Mucosa of descending colon (tissue), 3 donors: ENCODE data around the gene MRPS33. TPM values are rescaled to one million over a fixed set of nuclear protein-coding genes. Genes with fewer than 3 reads are reported as not detected.

ENCODE experiments used
- ATAC-seq: fragments of 200-7000 bp; cut with Tn5 transposase; one replicate; pipeline ENCODE4 v1.9.1; 2020; ENCODE audit warnings: mild to moderate bottlenecking, moderate library complexity
- DNase-seq, 3 donors: peaks; one replicate each; pipeline ENCODE4 v3.0.0-alpha.2; 2020
- H3K36me3 ChIP-seq: fragments of 200-600 bp; one replicate; pipeline ENCODE4 v1.8.0; 2021; ENCODE audit warnings: low read depth, mild to moderate bottlenecking
- H3K4me1 ChIP-seq: fragments of 200-600 bp; one replicate; pipeline ENCODE4 v1.8.0; 2021; ENCODE audit warnings: low read depth, mild to moderate bottlenecking
- H3K4me3 ChIP-seq: fragments of 200-600 bp; one replicate; pipeline ENCODE4 v1.8.0; 2021; ENCODE audit warnings: mild to moderate bottlenecking
- H3K9me3 ChIP-seq: fragments of 200-600 bp; one replicate; pipeline ENCODE4 v1.8.0; 2021; ENCODE audit warnings: mild to moderate bottlenecking
- intact Hi-C, 2 donors: fragments of 100-400 bp; cut with DNase I in 1 of 2; cut with micrococcal nuclease in 1 of 2; formaldehyde crosslinking; loops; one replicate each; pipeline versions ENCODE4 v1.11.0 to v1.11.1; 2022; cut with DNase I, micrococcal nuclease
- total RNA-seq, 3 donors: library from RNA; stranded (reverse); fragmentation: NEBNext Ultra II Directional in 2 of 3; extraction: Animal tissue kit (Norgen Biotek cat#: 25700) in 2 of 3; gene quantifications; one replicate each; pipeline versions ENCODE4 v1.2.1 to v1.2.4, GENCODE V29; 2021 to 2023
- TF ChIP-seq, protein P1 (sequence below): fragments of 200-600 bp; IDR thresholded peaks from one replicate; pipeline ENCODE4 v1.8.0; 2022; ENCODE audit warnings: antibody characterized with exemption, mild to moderate bottlenecking
- donor health status: DM: no; HTN: no; CAD: no; lungs with moderate emphysema.
- donor health status: DM: no; HTN: no; CAD: no.
- donor health status: DM: no; HTN: yes; CAD: no.

The MRPS33 gene
- total RNA-seq, 3 donors from 2014 or later = 68.8 to 102 (median 80.1) TPM

DNA sequence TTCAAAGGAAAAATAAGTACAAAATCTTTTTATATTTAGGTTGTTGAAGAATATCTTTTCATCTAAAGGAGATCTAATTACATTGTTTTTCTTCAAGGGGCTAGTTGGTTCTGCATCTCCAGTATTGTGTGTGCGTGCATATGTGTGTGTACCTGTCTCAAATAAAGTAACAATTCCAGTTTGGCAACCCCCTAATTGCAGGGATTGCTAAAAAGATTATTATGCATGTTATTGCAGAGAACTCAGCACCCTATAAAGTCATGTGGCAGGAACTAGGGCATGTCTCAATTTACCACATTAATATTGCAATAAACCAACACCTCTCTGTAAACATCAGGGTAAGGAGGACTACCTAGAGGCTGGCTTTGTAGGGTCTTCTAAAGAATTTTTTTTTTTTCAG, 37.0 kb downstream of the MRPS33 start:
- ATAC-seq (no peak), DNase-seq (no peak)
- no peak overlapping the region for H3K4me3 ChIP-seq
- peaks cover 4% of the 10 kb centered on the region for H3K4me1 ChIP-seq
- intact Hi-C loops = no loop called here
- no peaks in the 10 kb centered on the region for H3K36me3 ChIP-seq
- TF ChIP-seq, protein P1, sequence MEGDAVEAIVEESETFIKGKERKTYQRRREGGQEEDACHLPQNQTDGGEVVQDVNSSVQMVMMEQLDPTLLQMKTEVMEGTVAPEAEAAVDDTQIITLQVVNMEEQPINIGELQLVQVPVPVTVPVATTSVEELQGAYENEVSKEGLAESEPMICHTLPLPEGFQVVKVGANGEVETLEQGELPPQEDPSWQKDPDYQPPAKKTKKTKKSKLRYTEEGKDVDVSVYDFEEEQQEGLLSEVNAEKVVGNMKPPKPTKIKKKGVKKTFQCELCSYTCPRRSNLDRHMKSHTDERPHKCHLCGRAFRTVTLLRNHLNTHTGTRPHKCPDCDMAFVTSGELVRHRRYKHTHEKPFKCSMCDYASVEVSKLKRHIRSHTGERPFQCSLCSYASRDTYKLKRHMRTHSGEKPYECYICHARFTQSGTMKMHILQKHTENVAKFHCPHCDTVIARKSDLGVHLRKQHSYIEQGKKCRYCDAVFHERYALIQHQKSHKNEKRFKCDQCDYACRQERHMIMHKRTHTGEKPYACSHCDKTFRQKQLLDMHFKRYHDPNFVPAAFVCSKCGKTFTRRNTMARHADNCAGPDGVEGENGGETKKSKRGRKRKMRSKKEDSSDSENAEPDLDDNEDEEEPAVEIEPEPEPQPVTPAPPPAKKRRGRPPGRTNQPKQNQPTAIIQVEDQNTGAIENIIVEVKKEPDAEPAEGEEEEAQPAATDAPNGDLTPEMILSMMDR = no peak
- H3K9me3 ChIP-seq = no peaks in the 10 kb centered on the region

DNA sequence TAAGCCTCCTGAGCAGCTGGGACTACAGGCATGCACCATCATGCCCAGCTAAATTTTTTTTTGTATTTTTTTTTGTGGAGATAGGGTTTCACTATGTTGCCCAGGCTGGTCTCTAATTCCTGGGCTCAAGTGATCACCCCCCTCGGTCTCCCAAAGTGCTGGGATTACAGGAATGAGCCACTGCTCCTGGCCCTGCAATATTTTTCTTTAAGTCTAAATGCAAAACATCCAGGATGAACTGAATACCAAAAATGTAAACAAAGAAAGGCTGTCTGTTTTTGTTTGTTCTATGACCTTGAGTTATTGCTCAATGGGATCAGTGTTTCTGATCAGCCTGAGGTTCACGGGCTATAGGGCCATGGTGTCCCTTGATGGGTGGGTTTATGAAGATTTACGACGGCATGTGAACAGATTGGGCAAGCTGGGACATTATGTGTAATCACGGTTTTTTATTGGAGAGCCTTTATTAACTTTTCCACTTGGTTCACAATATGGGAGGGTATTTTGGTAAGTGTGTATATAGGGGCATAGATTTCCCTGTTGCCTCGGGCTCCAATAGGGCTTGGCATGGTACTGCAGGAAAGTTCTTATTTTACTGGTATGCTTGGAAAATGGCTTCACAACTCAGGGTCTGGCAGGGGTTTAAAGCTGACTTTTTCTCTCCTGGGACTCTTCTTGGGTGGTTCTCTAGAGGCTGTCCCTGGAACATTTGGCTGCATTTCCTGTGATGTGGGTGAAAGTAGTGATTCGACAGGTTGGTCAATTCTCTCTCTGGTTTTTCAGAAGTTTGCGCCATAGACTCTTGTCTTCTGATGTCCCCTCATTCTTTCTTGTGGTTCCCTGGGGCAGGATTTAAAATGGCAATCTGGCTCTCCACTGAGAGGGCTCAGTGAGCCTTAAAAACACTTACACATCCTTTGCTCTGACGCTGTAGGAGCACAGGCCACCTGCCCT, 41.6 kb downstream of the MRPS33 start:
- intact Hi-C loops = no loop called here
- ATAC-seq (peak; percentile 12), DNase-seq (no peak)
- TF ChIP-seq, protein P1 = no peak
- Histone ChIP-seq H3K9me3 (no peaks in the 10 kb centered on the region), H3K4me3 (no peak overlapping the region), H3K36me3 (no peaks in the 10 kb centered on the region), H3K4me1 (peaks cover 4% of the 10 kb centered on the region)

DNA sequence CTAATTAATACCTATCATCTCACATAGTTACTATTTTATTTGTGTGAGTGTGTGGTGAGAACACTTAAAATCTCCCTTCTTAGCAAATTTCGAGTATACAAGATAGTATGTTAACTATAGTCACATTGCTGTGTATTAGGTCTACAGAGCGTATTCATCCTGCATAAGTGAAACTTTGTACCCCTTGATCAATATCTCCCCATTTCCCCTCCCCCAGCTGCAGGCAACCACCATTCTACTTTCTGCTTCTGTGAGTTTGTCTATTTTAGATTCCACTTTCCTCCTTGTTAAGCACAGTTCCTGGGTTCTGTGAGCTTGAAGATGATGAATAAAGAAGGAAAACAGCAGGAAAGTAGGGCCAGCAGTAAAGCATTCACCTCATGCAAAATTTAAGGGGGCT, 42.4 kb downstream of the MRPS33 start:
- peaks cover 4% of the 10 kb centered on the region for H3K4me1 ChIP-seq
- no peak for DNase-seq
- no peak overlapping the region for H3K4me3 ChIP-seq
- ATAC-seq = no peak
- H3K36me3 ChIP-seq = no peaks in the 10 kb centered on the region
- TF ChIP-seq, protein P1 = no peak
- no peaks in the 10 kb centered on the region for H3K9me3 ChIP-seq
- intact Hi-C loops = no loop called here

DNA sequence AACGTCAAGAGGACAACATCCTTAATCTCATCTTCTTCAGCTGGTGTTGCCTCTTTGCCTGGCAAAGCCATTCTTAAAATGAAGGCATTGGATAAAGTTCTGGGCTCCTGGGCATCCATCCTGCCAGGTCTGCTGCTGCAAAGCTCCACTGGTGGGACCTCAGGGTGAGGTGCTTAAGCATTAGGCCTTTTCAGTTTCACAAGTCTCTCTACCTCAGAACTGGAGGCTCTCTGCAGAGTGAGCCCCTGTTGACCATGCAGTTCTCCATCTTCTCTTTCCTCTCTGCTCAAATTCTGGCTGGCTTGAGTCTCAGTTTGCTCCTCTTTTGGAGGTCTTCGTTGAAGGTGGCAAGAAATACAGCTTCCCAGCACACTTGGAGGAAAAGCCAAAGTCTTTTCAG, 47.3 kb downstream of the MRPS33 start:
- Histone ChIP-seq H3K9me3 (no peaks in the 10 kb centered on the region), H3K36me3 (no peaks in the 10 kb centered on the region), H3K4me3 (no peak overlapping the region), H3K4me1 (no peaks in the 10 kb centered on the region)
- ATAC-seq (no peak), DNase-seq (no peak)
- intact Hi-C loops = no loop called here
- TF ChIP-seq, protein P1 = no peak

DNA sequence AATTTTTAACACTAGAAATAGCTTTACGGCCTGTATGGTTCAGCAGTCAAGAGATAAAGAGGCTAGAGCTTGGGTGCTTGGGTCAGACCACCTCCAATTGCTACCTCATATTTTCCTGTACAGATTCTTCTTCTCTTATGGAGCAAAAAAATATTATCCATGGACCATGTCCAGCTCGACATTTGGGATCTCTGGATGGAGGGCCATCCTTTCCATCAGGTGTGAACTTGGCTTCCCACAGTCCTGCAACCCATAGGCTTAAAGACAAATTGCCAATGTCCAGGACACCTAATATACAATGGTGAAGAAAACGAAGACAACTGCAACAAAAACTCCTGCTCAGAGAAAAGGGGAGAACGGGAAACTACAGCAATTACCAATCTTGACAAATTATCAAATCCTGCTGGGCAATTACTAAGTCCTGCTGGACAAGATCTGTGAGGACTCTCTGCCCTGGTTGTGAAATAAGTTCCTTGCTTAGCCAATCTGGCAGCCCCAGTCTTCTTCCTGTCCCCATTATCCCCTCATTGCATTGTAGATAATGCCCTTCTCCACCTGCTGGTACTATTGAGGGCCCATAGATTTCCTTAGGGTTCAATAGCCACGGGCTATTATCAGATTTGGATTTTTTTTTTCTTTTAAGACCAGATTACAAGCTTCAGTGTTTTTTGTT, 48.1 kb downstream of the MRPS33 start:
- no peaks in the 10 kb centered on the region for H3K36me3 ChIP-seq
- H3K4me1 ChIP-seq = no peaks in the 10 kb centered on the region
- ATAC-seq (no peak), DNase-seq (no peak)
- H3K4me3 ChIP-seq = no peak overlapping the region
- TF ChIP-seq, protein P1 = no peak
- no peaks in the 10 kb centered on the region for H3K9me3 ChIP-seq
- intact Hi-C loops = no loop called here
